ENCODE data around the gene VIT.
A peak's percentile ranks its signal among the peaks of the same experiment; 100 is the strongest.

Gene VIT
- long read RNA-seq: 0 reads

DNA sequence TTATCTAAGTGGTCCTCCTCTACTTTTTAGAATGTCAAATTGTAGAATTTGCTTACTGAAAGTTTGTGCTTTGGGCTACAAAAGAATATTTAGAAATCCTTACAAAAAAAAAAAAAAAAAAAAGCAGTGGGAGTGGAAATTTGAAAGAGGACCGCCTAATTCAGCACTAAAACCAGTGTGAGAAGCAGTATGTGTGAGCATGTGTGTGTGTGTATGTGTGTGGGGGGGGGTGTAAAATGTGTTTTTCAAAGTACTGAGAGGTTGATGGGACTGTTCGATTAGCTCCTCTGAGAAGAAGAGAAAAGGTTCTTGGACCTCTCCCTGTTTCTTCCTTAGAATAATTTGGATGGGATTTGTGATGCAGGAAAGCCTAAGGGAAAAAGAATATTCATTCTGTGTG, at the start of gene VIT:
Gene VIT (plus strand): TSS at position 175 of the 400 bp plus-strand sequence. CDS start 19,664 bp downstream, outside the sequence.
- Histone ChIP-seq H3K27me3 (ENCODE audit: insufficient read depth, poor library complexity, severe bottlenecking) (no peaks in the 10 kb centered on the region), H3K27ac (replicated peaks) (peak within 1 kb of the TSS; percentile 91), H3K4me3 (replicated peaks; ENCODE audit: insufficient read depth, low read length) (peak within 1 kb of the TSS; percentile 58)
- peak; percentile 51 to 69 for DNase-seq (ENCODE audit: low read depth in 1 of 2, low spot score in 1 of 2)
- TF ChIP-seq GABPA (IDR thresholded peaks at IDR 0.05; ENCODE audit: low read depth): no peak
- no peak for TF ChIP-seq SPI1 (IDR thresholded peaks at IDR 0.05; ENCODE audit: borderline replicate concordance, low read depth)
- TF ChIP-seq CTCF (IDR thresholded peaks at IDR 0.05; ENCODE audit: insufficient read depth, low read length): no peak
- TF ChIP-seq POLR2AphosphoS5 (IDR thresholded peaks at IDR 0.05; ENCODE audit: low read depth): no peak
- TF ChIP-seq, protein P1, sequence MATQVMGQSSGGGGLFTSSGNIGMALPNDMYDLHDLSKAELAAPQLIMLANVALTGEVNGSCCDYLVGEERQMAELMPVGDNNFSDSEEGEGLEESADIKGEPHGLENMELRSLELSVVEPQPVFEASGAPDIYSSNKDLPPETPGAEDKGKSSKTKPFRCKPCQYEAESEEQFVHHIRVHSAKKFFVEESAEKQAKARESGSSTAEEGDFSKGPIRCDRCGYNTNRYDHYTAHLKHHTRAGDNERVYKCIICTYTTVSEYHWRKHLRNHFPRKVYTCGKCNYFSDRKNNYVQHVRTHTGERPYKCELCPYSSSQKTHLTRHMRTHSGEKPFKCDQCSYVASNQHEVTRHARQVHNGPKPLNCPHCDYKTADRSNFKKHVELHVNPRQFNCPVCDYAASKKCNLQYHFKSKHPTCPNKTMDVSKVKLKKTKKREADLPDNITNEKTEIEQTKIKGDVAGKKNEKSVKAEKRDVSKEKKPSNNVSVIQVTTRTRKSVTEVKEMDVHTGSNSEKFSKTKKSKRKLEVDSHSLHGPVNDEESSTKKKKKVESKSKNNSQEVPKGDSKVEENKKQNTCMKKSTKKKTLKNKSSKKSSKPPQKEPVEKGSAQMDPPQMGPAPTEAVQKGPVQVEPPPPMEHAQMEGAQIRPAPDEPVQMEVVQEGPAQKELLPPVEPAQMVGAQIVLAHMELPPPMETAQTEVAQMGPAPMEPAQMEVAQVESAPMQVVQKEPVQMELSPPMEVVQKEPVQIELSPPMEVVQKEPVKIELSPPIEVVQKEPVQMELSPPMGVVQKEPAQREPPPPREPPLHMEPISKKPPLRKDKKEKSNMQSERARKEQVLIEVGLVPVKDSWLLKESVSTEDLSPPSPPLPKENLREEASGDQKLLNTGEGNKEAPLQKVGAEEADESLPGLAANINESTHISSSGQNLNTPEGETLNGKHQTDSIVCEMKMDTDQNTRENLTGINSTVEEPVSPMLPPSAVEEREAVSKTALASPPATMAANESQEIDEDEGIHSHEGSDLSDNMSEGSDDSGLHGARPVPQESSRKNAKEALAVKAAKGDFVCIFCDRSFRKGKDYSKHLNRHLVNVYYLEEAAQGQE (IDR thresholded peaks at IDR 0.05; ENCODE audit: insufficient replicate concordance, low read depth): no peak

- no peak overlapping the region for H3K4me3 ChIP-seq (replicated peaks; ENCODE audit: insufficient read depth, low read length)
- no peaks in the 10 kb centered on the region for H3K27me3 ChIP-seq (ENCODE audit: insufficient read depth, poor library complexity, severe bottlenecking)
- H3K27ac ChIP-seq (replicated peaks): no peak overlapping the region
- TF ChIP-seq POLR2AphosphoS5 (IDR thresholded peaks at IDR 0.05; ENCODE audit: low read depth) (no peak), GABPA (IDR thresholded peaks at IDR 0.05; ENCODE audit: low read depth) (no peak), CTCF (IDR thresholded peaks at IDR 0.05; ENCODE audit: insufficient read depth, low read length) (no peak), SPI1 (IDR thresholded peaks at IDR 0.05; ENCODE audit: borderline replicate concordance, low read depth) (no peak)
- TF ChIP-seq, protein P1 (IDR thresholded peaks at IDR 0.05; ENCODE audit: insufficient replicate concordance, low read depth): no peak
- DNase-seq (ENCODE audit: low read depth in 1 of 2, low spot score in 1 of 2): no peak
Observed at GRCh38 chr2:36650031-36650829, 46.3 kb upstream of the VIT start.

- Histone ChIP-seq H3K27ac (replicated peaks) (no peak overlapping the region), H3K4me3 (replicated peaks; ENCODE audit: insufficient read depth, low read length) (no peak overlapping the region), H3K27me3 (ENCODE audit: insufficient read depth, poor library complexity, severe bottlenecking) (no peaks in the 10 kb centered on the region)
- no peak for TF ChIP-seq POLR2AphosphoS5 (IDR thresholded peaks at IDR 0.05; ENCODE audit: low read depth)
- TF ChIP-seq SPI1 (IDR thresholded peaks at IDR 0.05; ENCODE audit: borderline replicate concordance, low read depth): no peak
- no peak for TF ChIP-seq GABPA (IDR thresholded peaks at IDR 0.05; ENCODE audit: low read depth)
- TF ChIP-seq, protein P1 (IDR thresholded peaks at IDR 0.05; ENCODE audit: insufficient replicate concordance, low read depth): no peak
- TF ChIP-seq CTCF (IDR thresholded peaks at IDR 0.05; ENCODE audit: insufficient read depth, low read length): no peak
- no peak for DNase-seq (ENCODE audit: low read depth in 1 of 2, low spot score in 1 of 2)
Observed at GRCh38 chr2:36653155-36653554, 43.4 kb upstream of the VIT start.

Measured in HL-60 (cell line).